HCT116 (cell line): ENCODE data around the gene IGFBP2. TPM values are rescaled to one million over a fixed set of nuclear protein-coding genes. Genes with fewer than 3 reads are reported as not detected.

Experiments used
- ATAC-seq: fragments of 200-7000 bp; cut with Tn5 transposase; 2 replicates; pipeline ENCODE4 v1.9.1; 2020; ENCODE audit warnings: mild to moderate bottlenecking, moderate library complexity
- BruUV-seq: library from RNA; stranded (reverse); fragments of 400-500 nt; replicated peaks from 2 replicates; lab custom pipeline; 2021; lab: Mats Ljungman, UMichigan
- CTCF ChIA-PET: fragments of 300-600 bp; sonication (Branson Sonifier 250); formaldehyde crosslinking; loops from one replicate; lab custom pipeline; 2021; ENCODE audit warnings: antibody characterized with exemption; lab: Charles Lee
- POLR2A ChIA-PET: fragments of 300-600, 350-600 bp; sonication (Branson Sonifier 250); formaldehyde crosslinking; loops from one replicate; lab custom pipeline; 2021; ENCODE audit warnings: antibody characterized with exemption; lab: Charles Lee
- RAD21 ChIA-PET, 2 experiments: fragments of 300-600 bp; sonication (Branson Sonifier 250); formaldehyde crosslinking; loops; one replicate each; lab custom pipeline; 2023; ENCODE audit warnings: low total read pairs in 2 of 2; ENCODE audit not compliant: uncharacterized antibody in 2 of 2, unreplicated experiment in 2 of 2, low non-redundant PET in 1 of 2; lab: Charles Lee
- DNase-seq: peaks from one replicate; pipeline ENCODE4 v3.0.0-alpha.2; 2010; ENCODE audit warnings: low read depth, low spot score
- H2AFZ ChIP-seq: fragments of 200-600 bp; shearing (Covaris generic), sonication (generic); 2 replicates; pipeline ENCODE4 v1.6.1; 2017; ENCODE audit warnings: low read depth, mixed run types, mixed read lengths, antibody characterized with exemption, low read length; ENCODE audit not compliant: poor library complexity, severe bottlenecking
- H3K27ac ChIP-seq: 2 replicates; pipeline ENCODE4 v1.5.1; 2012; ENCODE audit warnings: low read depth, low read length
- H3K27me3 ChIP-seq: fragments of 200-600 bp; sonication (generic); 2 replicates; pipeline ENCODE4 v1.6.1; 2016; ENCODE audit warnings: mixed run types, low read length, mixed read lengths; ENCODE audit not compliant: insufficient read depth
- H3K36me3 ChIP-seq, 2 experiments: fragments of 200-500 bp in 1 of 2; fragments of 200-600 bp in 1 of 2; sonication (Bioruptor generic) in 1 of 2; sonication (generic) in 1 of 2; 2 replicates each; pipeline versions ENCODE4 v1.5.1 to v1.6.1; 2014 to 2016; ENCODE audit warnings: low read length in 2 of 2, inconsistent platforms in 1 of 2, mixed read lengths in 1 of 2, mixed run types in 1 of 2; ENCODE audit not compliant: insufficient read depth in 2 of 2, control insufficient read depth in 1 of 2
- H3K4me1 ChIP-seq, 2 experiments: fragments of 200-600 bp in 1 of 2; sonication (generic) in 1 of 2; 2 replicates each; pipeline versions ENCODE4 v1.5.1 to v1.6.1; 2012 to 2017; ENCODE audit warnings: low read length in 2 of 2, inconsistent platforms in 1 of 2, mild to moderate bottlenecking in 1 of 2, mixed read lengths in 1 of 2, mixed run types in 1 of 2, moderate library complexity in 1 of 2; ENCODE audit not compliant: insufficient read depth in 2 of 2, control insufficient read depth in 1 of 2
- H3K4me2 ChIP-seq: fragments of 200-600 bp; sonication (generic); 2 replicates; pipeline ENCODE4 v1.6.1; 2017; ENCODE audit warnings: mixed run types, low read length, mixed read lengths
- H3K4me3 ChIP-seq, 2 experiments: fragments of 200-600 bp in 1 of 2; sonication (generic) in 1 of 2; replicated peaks in 1 of 2; 2 replicates each; pipeline ENCODE4 v1.5.1; 2011 to 2016; ENCODE audit warnings: low read length in 2 of 2, control low read depth in 1 of 2, low read depth in 1 of 2, mild to moderate bottlenecking in 1 of 2, mixed read lengths in 1 of 2, mixed run types in 1 of 2
- H3K79me2 ChIP-seq: fragments of 200-600 bp; sonication (generic); 2 replicates; pipeline ENCODE4 v1.6.1; 2017; ENCODE audit warnings: mild to moderate bottlenecking, mixed run types, low read length, moderate library complexity, mixed read lengths; ENCODE audit not compliant: insufficient read depth
- H3K9ac ChIP-seq: fragments of 200-600 bp; sonication (generic); 2 replicates; pipeline ENCODE4 v1.6.1; 2016; ENCODE audit warnings: low read length, mixed read lengths
- H3K9me2 ChIP-seq: fragments of 200-600 bp; sonication (generic), shearing (Covaris generic); 2 replicates; pipeline ENCODE4 v1.6.1; 2017; ENCODE audit warnings: mixed run types, mild to moderate bottlenecking, moderate library complexity; ENCODE audit not compliant: insufficient read depth
- H3K9me3 ChIP-seq, 2 experiments: fragments of 200-500 bp in 1 of 2; fragments of 200-600 bp in 1 of 2; sonication (Bioruptor generic) in 1 of 2; sonication (generic) in 1 of 2; 2 replicates each; pipeline ENCODE4 v1.6.1; 2014 to 2017; ENCODE audit warnings: low read length in 2 of 2, mixed read lengths in 2 of 2, inconsistent platforms in 1 of 2, low read depth in 1 of 2, mild to moderate bottlenecking in 1 of 2, mixed run types in 1 of 2, moderate library complexity in 1 of 2; ENCODE audit not compliant: control insufficient read depth in 1 of 2, insufficient read depth in 1 of 2
- H4K20me1 ChIP-seq: fragments of 200-600 bp; sonication (generic), shearing (Covaris generic); 2 replicates; pipeline ENCODE4 v1.6.1; 2017; ENCODE audit warnings: mixed run types, mild to moderate bottlenecking, moderate library complexity; ENCODE audit not compliant: insufficient read depth
- CBX3 ChIP-seq: IDR thresholded peaks from 2 replicates; pipeline ENCODE4 v1.6.1; 2012; ENCODE audit warnings: low read depth
- CTCF ChIP-seq, 3 experiments: fragments of 200-600 bp in 1 of 3; sonication (generic) in 1 of 3; IDR thresholded peaks in 2 of 3; conservative IDR thresholded peaks in 1 of 3; 2 replicates each; pipeline ENCODE4 v1.5.1; 2012 to 2017; ENCODE audit warnings: low read depth in 2 of 3, low read length in 2 of 3, antibody characterized with exemption in 1 of 3, borderline replicate concordance in 1 of 3, control low read depth in 1 of 3, mild to moderate bottlenecking in 1 of 3, mixed read lengths in 1 of 3, mixed run types in 1 of 3, moderate library complexity in 1 of 3; ENCODE audit not compliant: insufficient read depth in 1 of 3
- EGR1 ChIP-seq: IDR thresholded peaks from 2 replicates; pipeline ENCODE4 v1.6.1; 2012; ENCODE audit warnings: low read depth
- ELF1 ChIP-seq: IDR thresholded peaks from 2 replicates; pipeline ENCODE4 v1.6.1; 2012; ENCODE audit warnings: low read depth, borderline replicate concordance
- POLR2A ChIP-seq: IDR thresholded peaks from 2 replicates; pipeline ENCODE4 v1.7.0; 2011; ENCODE audit warnings: borderline replicate concordance; ENCODE audit not compliant: insufficient read depth, insufficient read length; ENCODE audit errors: extremely low read depth
- POLR2AphosphoS5 ChIP-seq: IDR thresholded peaks from 2 replicates; pipeline ENCODE4 v1.6.1; 2011; ENCODE audit warnings: mild to moderate bottlenecking, low read depth, low read length, moderate library complexity
- REST ChIP-seq: IDR thresholded peaks from 2 replicates; pipeline ENCODE4 v1.6.1; 2012; ENCODE audit warnings: low read depth
- TCF7L2 ChIP-seq: IDR thresholded peaks from 2 replicates; pipeline ENCODE4 v1.7.0; 2011; ENCODE audit warnings: borderline replicate concordance, inconsistent platforms; ENCODE audit not compliant: insufficient read depth, insufficient read length; ENCODE audit errors: extremely low read depth
- YY1 ChIP-seq: IDR thresholded peaks from 2 replicates; pipeline ENCODE4 v1.6.1; 2011; ENCODE audit warnings: low read length, low read depth, moderate library complexity, mild to moderate bottlenecking; ENCODE audit not compliant: insufficient replicate concordance; ENCODE audit errors: extremely low read depth
- ZFX ChIP-seq: fragments of 450-650 bp; IDR thresholded peaks from 2 replicates; pipeline ENCODE4 v1.6.1; 2017
- intact Hi-C: fragments of 100-400 bp; cut with micrococcal nuclease; formaldehyde crosslinking; loops from 2 replicates; pipeline ENCODE4 v1.10.0; 2022
- total RNA-seq: library from RNA; stranded (reverse); gene quantifications from one replicate; pipeline ENCODE4 v1.2.1, GENCODE V29; 2021; ENCODE audit not compliant: unreplicated experiment

IGFBP2 gene
- total RNA-seq, 1 experiment from 2014 or later = 143 TPM

- Histone ChIP-seq H3K36me3 (no peaks in the 10 kb centered on the region), H3K4me2 (peak within 1 kb of the TSS; percentile 29; the same call in 1 of the 2 replicates), H3K79me2 (no peaks in the 10 kb centered on the region), H3K27me3 (peaks cover 15% of the 10 kb centered on the region; the same call in 1 of the 2 replicates), H3K4me1 (peaks cover 20 to 56% of the 10 kb centered on the region in 2 experiments), H3K4me3 (no peak within 1 kb of the TSS), H3K9me3 (no peaks in the 10 kb centered on the region), H4K20me1 (no peaks in the 10 kb centered on the region), H3K9ac (no peak within 1 kb of the TSS), H2AFZ (peak within 1 kb of the TSS; percentile 60), H3K9me2 (no peaks in the 10 kb centered on the region), H3K27ac (no peak within 1 kb of the TSS)
- CTCF ChIA-PET = interaction anchor here (0.6 to 2.8 kb wide), 9 partner anchors 8 to 955 kb away, joined by 3 to 18 read pairs (median 3); no protein-coding TSS in a partner anchor
- POLR2A ChIA-PET = interaction anchor here (0.6 to 0.9 kb wide), 2 partner anchors 11 to 190 kb away, joined by 3 to 6 read pairs; no protein-coding TSS in a partner anchor
- BruUV-seq = no TSS peak
- ATAC-seq = no peak
- intact Hi-C loops = loop anchor here (5.0 kb wide), 3 partner anchors 942 to 1017 kb away; no protein-coding TSS in a partner anchor
- no peak for TF ChIP-seq POLR2AphosphoS5
- no peak for TF ChIP-seq YY1
- TF ChIP-seq EGR1 = no peak
- TF ChIP-seq ZFX = no peak
- TF ChIP-seq CTCF (IDR thresholded peaks at IDR 0.05 in 2 of 3, conservative IDR thresholded peaks at IDR 0.05 in 1 of 3; ENCODE audit: borderline replicate concordance in 1 of 3, insufficient read depth in 1 of 3, low read depth in 2 of 3, low read length in 2 of 3) = peak; percentile 8 to 17 (median 10); a peak in 2 of 6 replicates
- no peak for TF ChIP-seq REST
- TF ChIP-seq ELF1 = no peak
- no peak for TF ChIP-seq POLR2A
- no peak for TF ChIP-seq CBX3
- TF ChIP-seq TCF7L2 = peak; percentile 68
- DNase-seq = no peak
- RAD21 ChIA-PET = interaction anchor here (0.6 to 0.7 kb wide), 3 partner anchors 199 to 991 kb away, joined by 4 to 5 read pairs (median 4); no protein-coding TSS in a partner anchor
These were observed 62.2 kb downstream of the IGFBP2 start, which contains the start of gene IGFBP5 for GRCh38 chr2:216695401-216695821. Gene IGFBP5 (minus strand): TSS chr2:216695549. CDS start chr2:216694775, 774 bp downstream.
